Measurements from ENCODE around the gene HCRTR1.

Gene HCRTR1

DNA sequence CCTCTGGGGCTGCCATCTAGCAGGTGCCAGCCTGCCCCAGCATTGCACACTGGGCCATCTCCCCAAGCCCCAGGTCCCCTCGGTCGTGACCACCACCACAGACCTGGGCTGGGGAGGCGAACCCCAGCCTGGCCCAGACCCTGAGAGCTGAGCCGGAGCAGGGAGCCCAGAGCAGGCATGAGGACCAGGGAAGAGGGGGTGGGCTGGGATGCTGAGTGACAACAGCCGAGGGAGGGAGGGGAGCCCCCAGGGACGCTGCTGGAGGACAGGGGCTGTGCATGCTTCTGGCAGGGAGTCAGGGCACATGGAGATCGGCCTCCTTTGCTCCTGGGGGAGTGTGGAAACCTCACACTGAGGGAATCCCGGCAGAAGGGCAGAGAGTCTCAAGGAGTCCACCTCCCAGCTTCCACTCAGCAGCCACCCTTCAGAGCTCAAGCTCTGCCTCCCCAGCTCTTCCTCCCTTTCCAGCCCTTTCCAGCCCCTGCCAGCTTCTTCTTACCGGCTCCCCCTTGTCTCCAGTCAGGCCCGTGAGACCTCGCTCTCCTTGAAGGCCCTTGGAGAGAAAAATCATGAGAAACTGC, 50.9 kb downstream of the HCRTR1 start:
- no peak for DNase-seq

DNA sequence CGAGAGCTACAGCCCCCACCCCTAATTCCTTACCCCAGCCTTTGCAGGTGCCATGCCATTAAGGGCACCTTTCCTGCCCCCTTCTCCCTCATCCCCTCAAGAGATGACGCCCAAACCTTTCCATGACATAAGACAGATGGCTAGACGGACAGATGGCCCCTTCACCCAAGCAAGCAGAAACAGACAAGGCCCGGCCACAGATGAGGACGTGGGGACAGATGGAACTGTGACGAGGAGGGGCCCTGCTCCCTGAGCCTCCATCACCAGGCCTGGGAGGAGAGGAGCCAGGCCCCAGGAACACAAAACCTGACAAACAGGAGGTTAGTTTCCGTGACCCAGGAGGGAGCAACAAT, 51.9 kb downstream of the HCRTR1 start:
- DNase-seq, result no peak

DNA sequence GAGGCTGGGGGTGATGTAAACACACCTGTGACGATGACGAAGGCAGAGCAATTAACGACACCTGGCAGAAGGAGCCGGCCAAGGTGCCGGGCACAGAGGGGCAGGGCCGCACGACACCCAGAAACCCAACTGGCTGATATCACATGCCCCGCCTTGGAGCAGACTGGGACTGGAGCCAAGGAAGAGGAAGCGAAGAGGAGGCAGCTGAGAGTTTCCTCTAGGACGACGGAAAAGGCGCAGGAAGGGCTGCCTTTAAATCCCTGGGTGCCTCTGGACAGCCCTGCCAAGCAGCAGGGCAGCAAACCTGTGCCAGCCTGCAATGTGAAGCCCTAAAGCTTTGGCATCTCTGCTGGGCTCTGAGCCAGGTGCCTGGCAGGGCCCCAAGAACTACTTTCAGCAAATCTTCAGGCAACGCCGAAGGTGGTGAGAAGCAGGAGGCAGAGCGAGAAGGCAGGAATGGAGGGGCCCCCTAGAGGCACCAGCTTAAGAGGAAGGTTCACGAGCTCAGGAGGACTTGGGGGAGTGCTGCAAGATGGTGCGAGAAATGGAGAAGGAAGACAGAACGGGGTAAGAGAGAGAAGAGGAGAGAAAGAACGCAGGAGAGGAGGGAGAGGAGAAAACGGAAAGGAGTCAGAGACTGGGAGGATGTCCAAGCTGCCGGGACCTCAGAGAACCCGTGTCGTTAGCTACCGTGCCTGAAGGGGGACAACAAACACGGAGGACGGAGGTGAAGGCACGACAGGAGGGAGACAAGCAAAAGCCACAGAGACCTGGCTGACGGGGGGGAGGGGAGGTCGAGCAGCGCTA, 52.5 kb downstream of the HCRTR1 start:
- no peak for DNase-seq

DNA sequence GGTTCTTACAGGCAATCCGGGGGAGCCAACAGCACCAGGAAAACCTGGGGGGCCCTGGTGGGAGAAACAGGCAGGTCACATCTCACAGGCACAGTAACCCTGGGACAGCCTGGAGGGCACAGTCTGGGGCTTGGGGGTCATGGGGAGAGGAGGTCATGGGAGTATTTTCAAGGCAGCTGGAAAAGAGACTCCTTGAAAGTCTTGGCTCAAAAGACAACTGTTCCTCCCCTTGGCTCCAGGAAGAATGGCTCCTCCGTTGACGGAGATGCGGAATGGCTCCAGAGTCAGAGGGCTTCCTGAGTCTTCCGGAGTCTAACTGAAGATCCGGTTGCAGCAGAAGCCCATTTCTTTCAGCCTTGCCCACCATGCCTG, 53.1 kb downstream of the HCRTR1 start:
- DNase-seq, result no peak

DNA sequence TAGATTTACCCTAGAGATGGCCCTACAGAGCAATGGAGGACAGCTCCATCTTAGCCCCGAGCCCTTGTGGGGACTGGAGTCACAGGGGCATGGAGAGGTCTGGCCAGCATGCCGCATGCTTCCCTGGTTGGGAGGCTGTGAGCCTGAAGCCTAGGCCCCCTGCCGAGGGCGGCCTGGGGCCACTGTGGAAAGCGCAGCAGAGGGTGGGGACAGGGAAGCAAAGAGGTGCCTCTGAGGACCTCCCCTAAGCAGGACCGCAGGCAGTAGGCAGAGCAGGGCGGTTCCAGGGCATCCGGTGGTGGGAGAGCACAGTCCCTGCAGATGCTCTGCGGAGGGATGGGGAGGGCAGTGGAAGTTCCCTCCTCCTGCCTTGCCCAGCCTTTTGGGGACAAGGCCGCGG, 53.7 kb downstream of the HCRTR1 start:
- no peak for DNase-seq

DNA sequence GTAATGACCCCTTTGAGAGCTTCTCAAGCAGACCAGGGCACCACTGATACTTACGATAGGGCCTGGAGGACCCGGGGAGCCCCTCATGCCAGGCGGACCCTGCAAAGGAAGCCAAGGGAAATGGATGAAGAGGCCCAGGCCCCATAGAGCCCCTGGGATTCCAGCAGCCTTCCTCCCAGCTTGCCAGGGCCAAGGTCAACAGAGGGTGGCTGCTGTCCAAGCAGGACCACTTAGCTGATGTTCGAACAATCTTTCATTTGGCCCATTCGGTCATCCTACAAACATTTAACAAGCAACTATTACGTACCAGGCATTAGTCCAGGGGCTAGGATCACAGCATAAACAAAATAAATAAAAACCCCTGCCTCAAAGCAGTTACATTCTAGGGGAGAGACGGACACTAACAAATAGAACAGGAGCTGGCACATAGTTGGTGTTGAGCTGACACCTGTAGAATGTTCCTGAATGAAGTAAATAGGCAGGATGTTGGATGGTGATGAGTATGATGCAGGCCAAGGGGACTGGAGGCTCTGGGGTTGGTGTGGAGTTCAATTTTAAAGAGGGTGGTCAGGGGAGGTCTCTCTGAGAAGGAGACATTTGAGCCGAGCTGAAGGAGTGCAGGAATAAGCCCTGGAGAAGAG, 54.2 kb downstream of the HCRTR1 start:
- no peak for DNase-seq

DNA sequence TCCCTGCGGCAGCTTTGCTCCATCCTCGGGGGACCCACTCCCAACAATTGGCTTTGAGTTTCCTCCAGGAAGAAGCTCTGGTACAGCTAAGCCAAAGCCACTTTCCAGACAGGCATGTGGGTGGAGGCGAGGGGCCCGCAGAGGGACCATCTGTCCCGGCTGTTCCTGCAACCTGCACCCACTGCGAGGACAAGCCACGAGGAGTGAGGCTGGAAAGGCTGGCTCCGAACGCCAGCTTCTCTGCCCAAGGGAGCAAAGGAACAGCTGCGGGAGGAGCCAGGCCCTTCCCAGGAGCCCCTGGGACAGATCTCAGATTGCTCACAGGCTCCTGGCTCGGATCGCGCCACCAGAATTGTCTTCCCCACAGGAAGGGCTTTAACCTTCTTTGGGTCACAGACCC, 55.5 kb downstream of the HCRTR1 start:
- no peak for DNase-seq

DNA sequence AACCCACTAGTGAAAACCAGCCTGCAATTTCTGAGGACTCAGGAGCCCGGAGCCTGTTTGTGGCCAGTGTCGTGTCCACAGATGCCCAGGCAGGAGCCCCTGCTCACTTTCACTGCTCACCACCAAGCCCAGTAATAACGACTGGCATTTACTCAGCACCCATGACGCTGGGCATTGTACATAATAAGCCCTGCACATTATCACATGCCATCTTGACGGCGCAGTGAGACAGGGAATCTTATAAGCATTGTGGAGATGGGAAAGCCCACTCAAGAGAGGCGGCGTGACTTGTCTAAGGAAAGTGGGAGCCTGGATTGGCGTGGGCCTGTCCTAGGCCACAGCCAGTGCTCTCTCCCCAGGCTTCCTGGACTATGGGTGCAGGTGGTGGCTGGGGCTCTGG, 55.9 kb downstream of the HCRTR1 start:
- no peak for DNase-seq

DNA sequence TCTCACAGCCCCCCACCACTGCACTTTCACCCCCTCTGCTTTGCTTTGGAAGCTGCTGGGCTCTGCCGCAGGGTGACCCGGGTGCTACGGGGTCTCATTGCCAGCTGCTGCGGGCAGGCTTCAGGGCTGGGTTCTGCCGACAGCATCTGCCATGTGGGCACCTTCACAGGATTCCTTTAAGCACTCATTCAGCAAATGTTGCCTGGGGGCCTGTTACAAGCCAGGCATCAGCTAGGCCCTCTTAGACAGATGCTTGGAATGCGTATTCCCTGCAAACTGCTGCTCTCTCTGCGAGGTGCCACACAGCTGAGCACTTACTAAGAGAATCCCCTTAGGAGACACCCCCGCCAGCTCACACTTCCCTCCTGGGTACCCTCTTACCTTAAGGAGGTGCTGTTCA, 57.1 kb downstream of the HCRTR1 start:
- DNase-seq, result no peak

DNA sequence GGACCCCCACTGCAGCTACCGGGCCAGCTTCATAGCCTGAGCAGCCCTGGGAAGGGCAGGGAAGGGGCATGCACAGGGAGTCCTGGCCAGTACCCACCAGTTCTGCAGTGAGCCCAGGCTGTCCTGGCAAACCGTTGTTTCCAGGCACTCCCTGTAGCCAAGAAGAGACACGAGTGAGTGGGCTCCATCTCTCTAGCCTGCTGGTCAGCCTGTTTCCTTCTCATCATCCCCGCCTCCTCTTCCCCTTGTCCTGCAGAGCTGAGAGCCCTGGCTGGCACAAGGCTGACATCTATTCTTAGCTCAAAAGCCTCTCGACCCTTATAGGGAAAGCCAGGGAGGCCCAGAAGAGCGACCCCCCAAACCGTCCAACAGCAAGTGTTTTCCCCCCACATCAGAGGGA, 57.7 kb downstream of the HCRTR1 start:
- no peak for DNase-seq

DNA sequence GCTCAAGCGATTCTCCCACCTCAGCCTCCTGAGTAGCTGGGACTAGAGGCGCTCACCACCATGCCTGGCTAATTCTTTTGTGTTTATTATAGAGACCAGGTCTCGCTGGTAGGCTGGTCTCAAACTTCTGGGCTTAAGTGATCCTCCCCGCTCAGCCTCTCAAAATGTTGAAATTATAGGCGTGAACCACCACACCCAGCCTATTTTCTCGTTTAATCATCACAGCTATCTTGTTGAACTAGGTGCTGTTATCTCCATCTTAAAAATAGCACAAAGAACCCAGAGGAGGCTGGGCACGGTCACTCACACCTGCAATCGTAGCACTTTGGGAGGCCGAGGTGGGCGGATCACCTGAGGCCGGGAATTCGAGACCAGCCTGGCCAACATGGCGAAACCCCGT, 58.3 kb downstream of the HCRTR1 start:
- no peak for DNase-seq

Measured in NCI-H526 (cell line).